Spleen (tissue), 11 donors: ENCODE results near the gene ZNF701. TPM values are rescaled to one million over a fixed set of nuclear protein-coding genes. Genes with fewer than 3 reads are reported as not detected.
"Not testable (repeated sequence)": the region's sequence is repeated elsewhere in the genome, so short reads cannot be mapped to it uniquely, and the experiment has no call there.

Source experiments
- DNase-seq: peaks from one replicate; pipeline ENCODE4 v3.0.0-alpha.2; 2020
- H3K27ac ChIP-seq, 8 donors: fragments of 200-600 bp; sonication (generic) in 7 of 8; 1 replicate in 4 of 8; 2 replicates in 4 of 8; pipeline versions ENCODE4 v1.5.0 to v1.8.0; 2016 to 2021; ENCODE audit warnings: inconsistent platforms in 4 of 8, mild to moderate bottlenecking in 4 of 8, moderate library complexity in 1 of 8
- H3K27me3 ChIP-seq, 7 donors: fragments of 200-600 bp; sonication (generic) in 6 of 7; replicated peaks in 1 of 7; 1 replicate in 4 of 7; 2 replicates in 3 of 7; pipeline versions ENCODE4 v1.5.0 to v1.8.0; 2016 to 2021; ENCODE audit warnings: inconsistent platforms in 3 of 7, mild to moderate bottlenecking in 1 of 7
- H3K36me3 ChIP-seq, 6 donors: fragments of 200-600 bp; sonication (generic) in 5 of 6; 1 replicate in 4 of 6; 2 replicates in 2 of 6; pipeline versions ENCODE4 v1.5.0 to v1.8.0; 2016 to 2021; ENCODE audit warnings: inconsistent platforms in 2 of 6
- H3K4me1 ChIP-seq, 6 donors: fragments of 200-600 bp; sonication (generic) in 5 of 6; 1 replicate in 3 of 6; 2 replicates in 3 of 6; pipeline versions ENCODE4 v1.5.0 to v1.8.0; 2016 to 2021; ENCODE audit warnings: inconsistent platforms in 3 of 6
- H3K4me3 ChIP-seq, 8 donors: fragments of 200-600 bp; sonication (generic) in 7 of 8; 1 replicate in 4 of 8; 2 replicates in 4 of 8; pipeline versions ENCODE4 v1.5.0 to v1.8.0; 2016 to 2021; ENCODE audit warnings: inconsistent platforms in 4 of 8, mild to moderate bottlenecking in 4 of 8, moderate library complexity in 2 of 8
- H3K9me3 ChIP-seq, 8 donors: fragments of 200-600 bp; sonication (generic) in 7 of 8; 1 replicate in 4 of 8; 2 replicates in 4 of 8; pipeline versions ENCODE4 v1.5.0 to v1.8.0; 2016 to 2021; ENCODE audit warnings: inconsistent platforms in 4 of 8
- POLR2A ChIP-seq, 3 donors: fragments of 450-650 bp; IDR thresholded peaks; one replicate each; pipeline ENCODE4 v1.5.1; 2017; ENCODE audit warnings: antibody characterized with exemption in 3 of 3, mild to moderate bottlenecking in 1 of 3
- POLR2AphosphoS5 ChIP-seq, 3 donors: sonication (generic); formaldehyde crosslinking; IDR thresholded peaks; one replicate each; pipeline ENCODE4 v1.5.1; 2017; ENCODE audit warnings: antibody characterized with exemption in 3 of 3
- WGBS, 5 donors: extraction: QIAGEN DNeasy Blood & Tissue Kit in 3 of 5; methylation state at CpG; one replicate each; pipeline versions ENCODE4 v1.1.5 to v1.1.7; 2013 to 2018; 5-methylcytosine and 5-hydroxymethylcytosine counted together
- intact Hi-C: fragments of 100-400 bp; cut with DNase I; formaldehyde crosslinking; loops from one replicate; pipeline ENCODE4 v1.15.0; 2023; ENCODE audit warnings: low total_unique reads
- polyA plus RNA-seq, 3 donors: library from polyadenylated mRNA; stranded (reverse); fragments of 200-250 nt; gene quantifications; one replicate each; pipeline ENCODE4 v1.2.1, GENCODE V29; 2013
- total RNA-seq, 7 donors: library from RNA; depleted of rRNA in 3 of 7; stranded (reverse); fragments of >200 nt in 3 of 7; fragmentation: NEBNext Ultra II Directional in 4 of 7; extraction: Animal tissue kit (Norgen Biotek cat#: 25700) in 4 of 7; gene quantifications; one replicate each; pipeline versions ENCODE4 v1.1.0 to v1.2.1, GENCODE V29; 2016 to 2021
- TF ChIP-seq, protein P1 (sequence below), 11 experiments: fragments of 200-600 bp in 7 of 11; fragments of 450-650 bp in 4 of 11; sonication (generic) in 4 of 11; IDR thresholded peaks in 8 of 11; conservative IDR thresholded peaks in 3 of 11; 1 replicate in 7 of 11; 2 replicates in 4 of 11; pipeline versions ENCODE4 v1.4.0 to v1.8.0; 2016 to 2021; ENCODE audit warnings: antibody characterized with exemption in 11 of 11, inconsistent platforms in 4 of 11, mild to moderate bottlenecking in 1 of 11
- donor health status: healthy with polysubstance abuse.
- donor health status: DM: no; HTN: no; CAD: no; lungs with moderate emphysema.
- donor health status: DM: no; HTN: no; CAD: no.
- donor health status: Bipolar disorder and iron deficiency.
- donor health status: healthy.
- donor health status: DM: no; HTN: no; CAD: no.
- donor health status: DM: yes; HTN: yes; CAD: no.

ZNF701 gene
- total and polyA plus RNA-seq, 10 donors: 5.0 to 28.2 (median 20.0) TPM

DNA sequence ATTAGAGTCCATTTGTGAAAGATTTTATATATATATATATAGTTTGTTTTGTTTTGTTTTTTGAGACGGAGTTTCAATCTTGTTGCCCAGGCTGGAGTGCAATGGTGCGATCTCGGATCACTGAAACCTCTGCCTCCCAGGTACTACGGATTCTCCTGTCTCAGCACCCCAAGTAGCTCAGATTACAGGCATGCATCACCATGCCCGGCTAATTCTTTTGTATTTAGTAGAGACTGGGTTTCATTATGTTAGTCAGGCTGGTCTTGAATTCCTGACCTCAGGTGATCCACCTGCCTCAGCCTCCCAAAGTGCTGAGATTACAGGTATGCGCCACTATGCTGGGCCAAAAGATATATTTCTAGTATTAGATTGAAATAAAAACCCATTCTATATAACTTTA lies 4.0 kb upstream of the ZNF701 start:
- no peak overlapping the region for H3K4me3 ChIP-seq

DNA sequence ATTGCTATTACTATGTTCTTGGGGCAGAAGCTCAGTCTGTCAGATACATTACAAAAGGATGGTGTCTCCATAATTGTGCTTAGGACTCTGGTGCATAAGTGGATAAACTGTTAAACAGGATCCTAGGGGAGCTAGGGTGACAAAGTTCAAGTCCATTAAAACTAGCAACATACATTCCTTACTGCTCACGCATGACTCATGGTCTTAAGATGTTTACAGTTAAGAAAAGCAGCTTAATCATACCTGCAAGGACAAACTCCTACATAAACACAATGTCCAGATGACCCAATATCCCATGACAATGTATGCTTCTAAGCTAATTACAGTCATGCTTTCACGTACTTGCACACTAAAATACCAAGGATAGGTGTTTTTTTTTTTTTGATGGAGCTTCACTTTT lies 3.5 kb upstream of the ZNF701 start:
- H3K9me3 ChIP-seq: peaks cover 5 to 86% (median 74%) of the 10 kb centered on the region in 8 donors
- TF ChIP-seq POLR2A (IDR thresholded peaks at IDR 0.05): no peak
- no peak for TF ChIP-seq POLR2AphosphoS5 (IDR thresholded peaks at IDR 0.05)
- TF ChIP-seq, protein P1, sequence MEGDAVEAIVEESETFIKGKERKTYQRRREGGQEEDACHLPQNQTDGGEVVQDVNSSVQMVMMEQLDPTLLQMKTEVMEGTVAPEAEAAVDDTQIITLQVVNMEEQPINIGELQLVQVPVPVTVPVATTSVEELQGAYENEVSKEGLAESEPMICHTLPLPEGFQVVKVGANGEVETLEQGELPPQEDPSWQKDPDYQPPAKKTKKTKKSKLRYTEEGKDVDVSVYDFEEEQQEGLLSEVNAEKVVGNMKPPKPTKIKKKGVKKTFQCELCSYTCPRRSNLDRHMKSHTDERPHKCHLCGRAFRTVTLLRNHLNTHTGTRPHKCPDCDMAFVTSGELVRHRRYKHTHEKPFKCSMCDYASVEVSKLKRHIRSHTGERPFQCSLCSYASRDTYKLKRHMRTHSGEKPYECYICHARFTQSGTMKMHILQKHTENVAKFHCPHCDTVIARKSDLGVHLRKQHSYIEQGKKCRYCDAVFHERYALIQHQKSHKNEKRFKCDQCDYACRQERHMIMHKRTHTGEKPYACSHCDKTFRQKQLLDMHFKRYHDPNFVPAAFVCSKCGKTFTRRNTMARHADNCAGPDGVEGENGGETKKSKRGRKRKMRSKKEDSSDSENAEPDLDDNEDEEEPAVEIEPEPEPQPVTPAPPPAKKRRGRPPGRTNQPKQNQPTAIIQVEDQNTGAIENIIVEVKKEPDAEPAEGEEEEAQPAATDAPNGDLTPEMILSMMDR (IDR thresholded peaks at IDR 0.05 in 8 of 11, conservative IDR thresholded peaks at IDR 0.05 in 3 of 11): no peak
- peaks cover 4 to 19% (median 17%) of the 10 kb centered on the region in 6 donors for H3K4me1 ChIP-seq
- WGBS, 5 donors: 90 to 96% (median 93%) methylated on average over 2 of the region's 2 CpGs
- no peak for DNase-seq
- no peak overlapping the region for H3K27ac ChIP-seq
- peaks cover 3 to 37% (median 27%) of the 10 kb centered on the region in 6 donors for H3K36me3 ChIP-seq
- no peaks in the 10 kb centered on the region for H3K27me3 ChIP-seq
- intact Hi-C loops: no loop called here
- no peak overlapping the region for H3K4me3 ChIP-seq

More for the DNA sequence above, 4.0 kb upstream of the ZNF701 start:
- DNase-seq: no peak
- Histone ChIP-seq H3K36me3 (peaks cover 3 to 40% (median 31%) of the 10 kb centered on the region in 6 donors), H3K27ac (no peak overlapping the region), H3K4me1 (peaks cover 4 to 15% (median 12%) of the 10 kb centered on the region in 6 donors), H3K9me3 (peaks cover 5 to 88% (median 79%) of the 10 kb centered on the region in 8 donors), H3K27me3 (no peaks in the 10 kb centered on the region)
- TF ChIP-seq POLR2AphosphoS5 (IDR thresholded peaks at IDR 0.05): no peak
- TF ChIP-seq POLR2A (IDR thresholded peaks at IDR 0.05): no peak
- TF ChIP-seq, protein P1 (IDR thresholded peaks at IDR 0.05 in 8 of 11, conservative IDR thresholded peaks at IDR 0.05 in 3 of 11): no peak
- 90 to 96% (median 94%) methylated on average over 6 of the region's 6 CpGs for WGBS, 5 donors
- intact Hi-C loops: no loop called here

DNA sequence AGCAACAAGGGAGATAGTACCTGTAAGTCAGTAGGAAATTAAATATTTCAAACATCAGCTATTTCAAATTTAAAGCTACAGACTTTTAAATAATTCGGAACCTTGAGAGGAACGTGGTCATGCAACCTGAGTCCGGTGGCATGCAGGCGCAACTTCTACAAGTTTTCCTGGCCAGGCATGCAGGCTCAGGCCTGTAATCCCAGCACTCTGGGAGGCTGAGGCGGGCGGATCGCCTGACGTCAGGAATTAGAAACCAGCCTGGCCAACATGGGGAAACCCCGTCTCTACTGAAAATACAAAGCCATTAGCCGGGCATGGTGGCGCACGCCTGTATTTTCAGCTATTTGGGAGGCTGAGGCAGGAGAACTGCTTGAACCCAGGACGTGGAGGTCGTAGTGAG lies 2.2 kb upstream of the ZNF701 start:
- Histone ChIP-seq H3K4me1 (peaks cover 4 to 28% (median 21%) of the 10 kb centered on the region in 6 donors), H3K4me3 (no peak overlapping the region), H3K36me3 (peaks cover 0 to 37% (median 24%) of the 10 kb centered on the region in 6 donors), H3K27me3 (no peaks in the 10 kb centered on the region), H3K27ac (no peak overlapping the region), H3K9me3 (peaks cover 2 to 86% (median 64%) of the 10 kb centered on the region in 8 donors)
- intact Hi-C loops: no loop called here
- 94 to 99% (median 98%) methylated on average over 14 of the region's 14 CpGs for WGBS, 5 donors
- no peak for DNase-seq
- TF ChIP-seq, protein P1 (IDR thresholded peaks at IDR 0.05 in 8 of 11, conservative IDR thresholded peaks at IDR 0.05 in 3 of 11): no peak
- no peak for TF ChIP-seq POLR2A (IDR thresholded peaks at IDR 0.05)
- TF ChIP-seq POLR2AphosphoS5 (IDR thresholded peaks at IDR 0.05): no peak

DNA sequence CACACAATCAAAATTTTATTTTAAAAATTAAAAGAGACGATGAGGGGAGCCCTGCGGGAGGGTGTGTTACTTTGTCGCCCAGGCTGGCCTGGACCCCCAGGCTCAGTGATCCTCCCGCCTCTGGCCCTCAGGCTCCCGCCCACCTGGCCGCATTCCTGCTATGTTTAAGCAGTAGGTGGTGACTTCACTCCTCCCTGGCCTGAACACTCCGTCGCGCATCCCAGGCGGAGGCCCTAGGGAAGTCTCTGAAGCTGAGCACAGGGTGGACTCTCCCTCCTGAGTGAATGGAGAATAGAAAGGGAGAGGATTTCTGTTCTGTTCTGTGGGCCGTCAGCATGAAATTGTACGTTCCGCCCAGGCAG lies 468 bp upstream of the ZNF701 start:
- intact Hi-C loops, H3K27me3 ChIP-seq: not testable (repeated sequence)
- 14 to 22% (median 20%) methylated on average over 13 of the region's 13 CpGs for whole genome bisulfite sequencing, 5 donors
- DNase-seq: peak; percentile 82
- peak overlapping the region; percentile 81 to 92 (median 91) for H3K27ac ChIP-seq
- peaks cover 4 to 28% (median 21%) of the 10 kb centered on the region in 6 donors for H3K4me1 ChIP-seq
- peaks cover 0 to 79% (median 48%) of the 10 kb centered on the region in 8 donors for H3K9me3 ChIP-seq
- peaks cover 0 to 37% (median 27%) of the 10 kb centered on the region in 6 donors for H3K36me3 ChIP-seq
- H3K4me3 ChIP-seq: peak overlapping the region; percentile 58 to 85 (median 72)
